Stimulated activated memory B cell treated with anti-CD40 and anti-IgM and Interleukin-4, amounts not matched to agents 10 μg/mL and 1 μg/mL and 100 μg/mL, for 72 hours (primary cell): ENCODE data around the gene SMIM13.
"Not testable (repeated sequence)": the region's sequence is repeated elsewhere in the genome, so short reads cannot be mapped to it uniquely, and the experiment has no call there.

ENCODE experiments used
- ATAC-seq: fragments of 150-1000 bp; cut with Tn5 transposase; 2 replicates; pipeline ENCODE4 v1.10.0; 2021
- H3K27ac Mint-ChIP-seq: one replicate; pipeline ENCODE4 v1.8.0; 2022; ENCODE audit warnings: mild to moderate bottlenecking, mixed read lengths
- H3K27me3 Mint-ChIP-seq: one replicate; pipeline ENCODE4 v1.8.0; 2022; ENCODE audit warnings: mixed read lengths
- H3K36me3 Mint-ChIP-seq: one replicate; pipeline ENCODE4 v1.8.0; 2022; ENCODE audit warnings: mixed read lengths
- H3K4me1 Mint-ChIP-seq: one replicate; pipeline ENCODE4 v1.8.0; 2022; ENCODE audit warnings: mixed read lengths
- H3K4me3 Mint-ChIP-seq: one replicate; pipeline ENCODE4 v1.8.0; 2022; ENCODE audit warnings: mild to moderate bottlenecking, moderate library complexity, mixed read lengths
- H3K9me3 Mint-ChIP-seq: one replicate; pipeline ENCODE4 v1.8.0; 2022; ENCODE audit warnings: mixed read lengths

The SMIM13 gene

GRCh38 chr6:11067348-11067747 is 26.3 kb upstream of the SMIM13 start:
- Mint-ChIP-seq H3K36me3 (no peaks in the 10 kb centered on the region), H3K4me3 (no peak overlapping the region), H3K9me3 (no peaks in the 10 kb centered on the region), H3K4me1 (no peaks in the 10 kb centered on the region), H3K27me3 (no peaks in the 10 kb centered on the region), H3K27ac (no peak overlapping the region)
- no peak for ATAC-seq

- Mint-ChIP-seq H3K9me3 (no peaks in the 10 kb centered on the region), H3K36me3 (no peaks in the 10 kb centered on the region), H3K4me3 (no peak overlapping the region), H3K4me1 (no peaks in the 10 kb centered on the region), H3K27ac (no peak overlapping the region), H3K27me3 (no peaks in the 10 kb centered on the region)
- ATAC-seq: no peak
Observed at GRCh38 chr6:11069760-11070159, 23.9 kb upstream of the SMIM13 start.

GRCh38 chr6:11072101-11072500 is 21.5 kb upstream of the SMIM13 start:
- Mint-ChIP-seq H3K27me3 (no peaks in the 10 kb centered on the region), H3K36me3 (no peaks in the 10 kb centered on the region), H3K27ac (no peak overlapping the region), H3K4me1 (no peaks in the 10 kb centered on the region), H3K9me3 (no peaks in the 10 kb centered on the region), H3K4me3 (no peak overlapping the region)
- ATAC-seq: no peak

- Mint-ChIP-seq H3K4me1 (no peaks in the 10 kb centered on the region), H3K4me3 (no peak overlapping the region), H3K9me3 (no peaks in the 10 kb centered on the region), H3K27me3 (no peaks in the 10 kb centered on the region), H3K27ac (no peak overlapping the region), H3K36me3 (no peaks in the 10 kb centered on the region)
- no peak for ATAC-seq
Observed at GRCh38 chr6:11076540-11076939, 17.1 kb upstream of the SMIM13 start.

- Mint-ChIP-seq H3K4me3 (no peak overlapping the region), H3K9me3 (no peaks in the 10 kb centered on the region), H3K27me3 (peaks cover 6% of the 10 kb centered on the region), H3K36me3 (no peaks in the 10 kb centered on the region), H3K27ac (no peak overlapping the region), H3K4me1 (no peaks in the 10 kb centered on the region)
- no peak for ATAC-seq
Observed at GRCh38 chr6:11078266-11078665, 15.4 kb upstream of the SMIM13 start.

GRCh38 chr6:11080296-11080695 is 13.3 kb upstream of the SMIM13 start:
- H3K27ac Mint-ChIP-seq: no peak overlapping the region
- peaks cover 13% of the 10 kb centered on the region for H3K27me3 Mint-ChIP-seq
- no peak overlapping the region for H3K4me3 Mint-ChIP-seq
- no peaks in the 10 kb centered on the region for H3K36me3 Mint-ChIP-seq
- no peaks in the 10 kb centered on the region for H3K9me3 Mint-ChIP-seq
- H3K4me1 Mint-ChIP-seq: no peaks in the 10 kb centered on the region
- no peak for ATAC-seq

GRCh38 chr6:11083491-11083890 is 10.1 kb upstream of the SMIM13 start:
- H3K27ac Mint-ChIP-seq: no peak overlapping the region
- H3K4me3 Mint-ChIP-seq: no peak overlapping the region
- H3K4me1 Mint-ChIP-seq: no peaks in the 10 kb centered on the region
- H3K9me3 Mint-ChIP-seq: no peaks in the 10 kb centered on the region
- no peaks in the 10 kb centered on the region for H3K36me3 Mint-ChIP-seq
- no peak for ATAC-seq
- peaks cover 13% of the 10 kb centered on the region for H3K27me3 Mint-ChIP-seq

- no peaks in the 10 kb centered on the region for H3K9me3 Mint-ChIP-seq
- ATAC-seq: no peak
- H3K4me3 Mint-ChIP-seq: no peak overlapping the region
- no peaks in the 10 kb centered on the region for H3K36me3 Mint-ChIP-seq
- H3K27ac Mint-ChIP-seq: no peak overlapping the region
- no peaks in the 10 kb centered on the region for H3K4me1 Mint-ChIP-seq
- peaks cover 13% of the 10 kb centered on the region for H3K27me3 Mint-ChIP-seq
Observed at GRCh38 chr6:11083956-11084355, 9.7 kb upstream of the SMIM13 start.

- no peak overlapping the region for H3K4me3 Mint-ChIP-seq
- H3K27me3 Mint-ChIP-seq: peaks cover 13% of the 10 kb centered on the region
- no peaks in the 10 kb centered on the region for H3K9me3 Mint-ChIP-seq
- no peaks in the 10 kb centered on the region for H3K4me1 Mint-ChIP-seq
- H3K27ac Mint-ChIP-seq: no peak overlapping the region
- ATAC-seq: no peak
- no peaks in the 10 kb centered on the region for H3K36me3 Mint-ChIP-seq
Observed at GRCh38 chr6:11085758-11086435, 7.7 kb upstream of the SMIM13 start.

GRCh38 chr6:11087141-11087812 is 6.4 kb upstream of the SMIM13 start:
- not testable (repeated sequence) for H3K27ac Mint-ChIP-seq, ATAC-seq, H3K36me3 Mint-ChIP-seq, H3K4me1 Mint-ChIP-seq, H3K4me3 Mint-ChIP-seq, H3K9me3 Mint-ChIP-seq
- H3K27me3 Mint-ChIP-seq: peaks cover 13% of the 10 kb centered on the region

GRCh38 chr6:11089695-11090094 is 3.9 kb upstream of the SMIM13 start:
- H3K4me1 Mint-ChIP-seq: peaks cover 15% of the 10 kb centered on the region
- H3K27ac Mint-ChIP-seq: no peak overlapping the region
- H3K9me3 Mint-ChIP-seq: no peaks in the 10 kb centered on the region
- H3K36me3 Mint-ChIP-seq: no peaks in the 10 kb centered on the region
- no peak for ATAC-seq
- no peaks in the 10 kb centered on the region for H3K27me3 Mint-ChIP-seq
- no peak overlapping the region for H3K4me3 Mint-ChIP-seq

GRCh38 chr6:11091141-11091540 is 2.5 kb upstream of the SMIM13 start:
- H3K36me3 Mint-ChIP-seq, H3K9me3 Mint-ChIP-seq, H3K4me3 Mint-ChIP-seq, H3K27me3 Mint-ChIP-seq, ATAC-seq, H3K27ac Mint-ChIP-seq: not testable (repeated sequence)
- H3K4me1 Mint-ChIP-seq: peaks cover 28% of the 10 kb centered on the region

- Mint-ChIP-seq H3K36me3 (peaks cover 5% of the 10 kb centered on the region), H3K4me3 (peak overlapping the region; percentile 99), H3K27me3 (no peaks in the 10 kb centered on the region), H3K9me3 (no peaks in the 10 kb centered on the region), H3K4me1 (peaks cover 33% of the 10 kb centered on the region), H3K27ac (peak overlapping the region; percentile 98)
- ATAC-seq: peak; percentile 53
Observed at GRCh38 chr6:11092668-11093375, 812 bp upstream of the SMIM13 start.

- ATAC-seq: peak; percentile 40
- H3K9me3 Mint-ChIP-seq: no peaks in the 10 kb centered on the region
- peak overlapping the region; percentile 99 for H3K4me3 Mint-ChIP-seq
- peaks cover 5% of the 10 kb centered on the region for H3K36me3 Mint-ChIP-seq
- peaks cover 33% of the 10 kb centered on the region for H3K4me1 Mint-ChIP-seq
- no peaks in the 10 kb centered on the region for H3K27me3 Mint-ChIP-seq
- H3K27ac Mint-ChIP-seq: peak overlapping the region; percentile 98
Observed at GRCh38 chr6:11093376-11093625, 333 bp upstream of the SMIM13 start.

GRCh38 chr6:11094411-11094851 is 797 bp downstream of the SMIM13 start:
- ATAC-seq: peak; percentile 49
- no peaks in the 10 kb centered on the region for H3K27me3 Mint-ChIP-seq
- peak overlapping the region; percentile 98 for H3K27ac Mint-ChIP-seq
- H3K9me3 Mint-ChIP-seq: no peaks in the 10 kb centered on the region
- H3K4me1 Mint-ChIP-seq: peaks cover 39% of the 10 kb centered on the region
- H3K4me3 Mint-ChIP-seq: peak overlapping the region; percentile 99
- peaks cover 17% of the 10 kb centered on the region for H3K36me3 Mint-ChIP-seq

- peaks cover 39% of the 10 kb centered on the region for H3K4me1 Mint-ChIP-seq
- no peaks in the 10 kb centered on the region for H3K9me3 Mint-ChIP-seq
- H3K27ac Mint-ChIP-seq: peak overlapping the region; percentile 98
- H3K27me3 Mint-ChIP-seq: no peaks in the 10 kb centered on the region
- ATAC-seq: no peak
- peak overlapping the region; percentile 99 for H3K4me3 Mint-ChIP-seq
- peaks cover 22% of the 10 kb centered on the region for H3K36me3 Mint-ChIP-seq
Observed at GRCh38 chr6:11094941-11095340, 1.3 kb downstream of the SMIM13 start.
